ENCODE data around the gene MMP11. TPM values are rescaled to one million over a fixed set of nuclear protein-coding genes. Genes with fewer than 3 reads are reported as not detected.

Gene MMP11
- total RNA-seq, 1 experiment from 2014 or later = 8.2 TPM

- DNase-seq (ENCODE audit: low spot score) = no peak
Observed at GRCh38 chr22:23801886-23802377, 29.3 kb downstream of the MMP11 start.

GRCh38 chr22:23803001-23803819 is 30.6 kb downstream of the MMP11 start:
- no peak for DNase-seq (ENCODE audit: low spot score)

- DNase-seq (ENCODE audit: low spot score) = no peak
Observed at GRCh38 chr22:23804781-23805291, 32.2 kb downstream of the MMP11 start.

- no peak for DNase-seq (ENCODE audit: low spot score)
Observed at GRCh38 chr22:23806837-23807236, 34.2 kb downstream of the MMP11 start.

GRCh38 chr22:23812378-23812777 is 39.7 kb downstream of the MMP11 start:
- no peak for DNase-seq (ENCODE audit: low spot score)

GRCh38 chr22:23815541-23816155 is 43.0 kb downstream of the MMP11 start:
- no peak for DNase-seq (ENCODE audit: low spot score)

GRCh38 chr22:23816156-23816976 is 43.7 kb downstream of the MMP11 start:
- DNase-seq (ENCODE audit: low spot score) = no peak

- no peak for DNase-seq (ENCODE audit: low spot score)
Observed at GRCh38 chr22:23817146-23817545, 44.5 kb downstream of the MMP11 start.

GRCh38 chr22:23818541-23818940 is 45.9 kb downstream of the MMP11 start:
- no peak for DNase-seq (ENCODE audit: low spot score)

GRCh38 chr22:23820748-23821211 is 48.1 kb downstream of the MMP11 start:
- no peak for DNase-seq (ENCODE audit: low spot score)

GRCh38 chr22:23822101-23822671 is 49.5 kb downstream of the MMP11 start:
- DNase-seq (ENCODE audit: low spot score) = no peak

GRCh38 chr22:23823331-23823791 is 50.7 kb downstream of the MMP11 start:
- no peak for DNase-seq (ENCODE audit: low spot score)

GRCh38 chr22:23824476-23825245 is 52.0 kb downstream of the MMP11 start:
- DNase-seq (ENCODE audit: low spot score) = no peak

GRCh38 chr22:23825246-23825905 is 52.7 kb downstream of the MMP11 start:
- no peak for DNase-seq (ENCODE audit: low spot score)

GRCh38 chr22:23826510-23827350 is 54.1 kb downstream of the MMP11 start:
- DNase-seq (ENCODE audit: low spot score) = no peak

- DNase-seq (ENCODE audit: low spot score) = no peak
Observed at GRCh38 chr22:23827351-23827995, 54.8 kb downstream of the MMP11 start.

- no peak for DNase-seq (ENCODE audit: low spot score)
Observed at GRCh38 chr22:23828800-23829680, 56.4 kb downstream of the MMP11 start.
